BE2C (cell line): ENCODE data around the gene NUMBL.

Experiments used
- DNase-seq: peaks from one replicate; pipeline ENCODE4 v3.0.0-alpha.2; 2020
- H3K27me3 ChIP-seq: fragments of 250-450 bp; sonication (Bioruptor Pico); 2 replicates; pipeline ENCODE4 v1.5.1; 2020; ENCODE audit warnings: mild to moderate bottlenecking
- H3K36me3 ChIP-seq: fragments of 250-450 bp; sonication (Bioruptor Pico); 2 replicates; pipeline ENCODE4 v1.5.1; 2020; ENCODE audit warnings: mild to moderate bottlenecking
- H3K4me1 ChIP-seq: fragments of 250-450 bp; sonication (Bioruptor Pico); 2 replicates; pipeline ENCODE4 v1.5.1; 2020
- H3K4me3 ChIP-seq: 2 replicates; pipeline ENCODE4 v1.5.1; 2011; ENCODE audit warnings: low read depth, low read length
- H3K9me3 ChIP-seq: fragments of 250-450 bp; sonication (Bioruptor Pico); 2 replicates; pipeline ENCODE4 v1.5.1; 2020
- TF ChIP-seq, protein P1 (sequence below): IDR thresholded peaks from 2 replicates; pipeline ENCODE4 v1.5.1; 2012; ENCODE audit warnings: mild to moderate bottlenecking, low read depth, low read length

NUMBL gene

DNA sequence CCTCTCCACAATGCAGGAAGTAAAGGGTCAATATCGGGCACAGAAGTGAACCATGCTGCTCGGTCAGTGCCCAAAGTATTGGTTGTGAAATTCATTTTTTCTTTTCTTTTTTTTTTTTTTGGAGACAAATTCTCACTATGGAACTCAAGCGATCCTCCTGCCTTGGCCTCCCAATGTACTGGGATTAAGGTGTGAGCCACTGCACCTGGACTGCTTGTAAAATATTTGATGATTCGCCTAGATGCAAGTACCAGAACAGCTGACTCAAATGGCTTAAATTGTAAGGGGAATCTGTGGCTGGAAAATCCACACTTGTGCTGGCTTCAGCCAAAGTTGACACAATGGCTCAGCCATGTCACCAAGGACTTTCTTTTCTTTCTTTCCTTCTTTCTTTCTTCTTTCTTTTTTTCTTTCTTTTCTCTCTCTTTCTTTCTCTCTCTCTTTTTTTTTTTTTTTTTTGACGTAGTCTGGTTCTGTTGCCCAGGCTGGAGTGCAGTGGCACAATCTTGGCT is 43.7 kb downstream of the NUMBL start:
- no peaks in the 10 kb centered on the region for H3K9me3 ChIP-seq
- no peaks in the 10 kb centered on the region for H3K4me1 ChIP-seq
- H3K36me3 ChIP-seq: no peaks in the 10 kb centered on the region
- TF ChIP-seq, protein P1, sequence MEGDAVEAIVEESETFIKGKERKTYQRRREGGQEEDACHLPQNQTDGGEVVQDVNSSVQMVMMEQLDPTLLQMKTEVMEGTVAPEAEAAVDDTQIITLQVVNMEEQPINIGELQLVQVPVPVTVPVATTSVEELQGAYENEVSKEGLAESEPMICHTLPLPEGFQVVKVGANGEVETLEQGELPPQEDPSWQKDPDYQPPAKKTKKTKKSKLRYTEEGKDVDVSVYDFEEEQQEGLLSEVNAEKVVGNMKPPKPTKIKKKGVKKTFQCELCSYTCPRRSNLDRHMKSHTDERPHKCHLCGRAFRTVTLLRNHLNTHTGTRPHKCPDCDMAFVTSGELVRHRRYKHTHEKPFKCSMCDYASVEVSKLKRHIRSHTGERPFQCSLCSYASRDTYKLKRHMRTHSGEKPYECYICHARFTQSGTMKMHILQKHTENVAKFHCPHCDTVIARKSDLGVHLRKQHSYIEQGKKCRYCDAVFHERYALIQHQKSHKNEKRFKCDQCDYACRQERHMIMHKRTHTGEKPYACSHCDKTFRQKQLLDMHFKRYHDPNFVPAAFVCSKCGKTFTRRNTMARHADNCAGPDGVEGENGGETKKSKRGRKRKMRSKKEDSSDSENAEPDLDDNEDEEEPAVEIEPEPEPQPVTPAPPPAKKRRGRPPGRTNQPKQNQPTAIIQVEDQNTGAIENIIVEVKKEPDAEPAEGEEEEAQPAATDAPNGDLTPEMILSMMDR: no peak
- H3K4me3 ChIP-seq: no peak overlapping the region
- DNase-seq: no peak
- H3K27me3 ChIP-seq: no peaks in the 10 kb centered on the region

DNA sequence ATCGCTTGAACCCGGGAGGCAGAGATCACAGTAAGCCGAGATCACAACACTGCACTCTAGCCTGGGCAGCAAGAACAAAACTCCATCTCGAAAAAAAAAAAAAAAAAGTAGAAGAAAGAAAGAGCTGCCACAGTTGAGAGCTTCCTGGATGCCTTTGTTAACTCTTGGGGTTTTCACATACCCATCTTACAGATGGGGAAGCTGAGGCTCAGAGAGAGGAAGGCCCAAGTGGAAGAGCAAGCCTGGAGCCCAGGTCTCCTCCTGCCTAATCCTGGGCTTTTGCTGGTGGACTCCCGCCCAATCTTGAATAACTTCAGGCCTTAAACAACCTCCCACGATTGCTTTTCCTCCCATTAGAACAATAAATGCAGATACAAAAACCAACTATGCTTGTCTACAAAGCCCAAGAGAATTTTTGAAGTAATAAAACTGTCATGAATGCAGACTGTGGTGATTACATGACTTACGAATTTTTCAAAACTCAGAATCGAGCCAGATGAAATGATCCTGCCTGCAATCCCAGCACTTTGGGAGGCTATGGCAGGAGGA is 47.6 kb downstream of the NUMBL start:
- no peak for DNase-seq
- Histone ChIP-seq H3K4me3 (no peak overlapping the region), H3K36me3 (no peaks in the 10 kb centered on the region), H3K4me1 (no peaks in the 10 kb centered on the region), H3K27me3 (no peaks in the 10 kb centered on the region), H3K9me3 (no peaks in the 10 kb centered on the region)
- TF ChIP-seq, protein P1: no peak

DNA sequence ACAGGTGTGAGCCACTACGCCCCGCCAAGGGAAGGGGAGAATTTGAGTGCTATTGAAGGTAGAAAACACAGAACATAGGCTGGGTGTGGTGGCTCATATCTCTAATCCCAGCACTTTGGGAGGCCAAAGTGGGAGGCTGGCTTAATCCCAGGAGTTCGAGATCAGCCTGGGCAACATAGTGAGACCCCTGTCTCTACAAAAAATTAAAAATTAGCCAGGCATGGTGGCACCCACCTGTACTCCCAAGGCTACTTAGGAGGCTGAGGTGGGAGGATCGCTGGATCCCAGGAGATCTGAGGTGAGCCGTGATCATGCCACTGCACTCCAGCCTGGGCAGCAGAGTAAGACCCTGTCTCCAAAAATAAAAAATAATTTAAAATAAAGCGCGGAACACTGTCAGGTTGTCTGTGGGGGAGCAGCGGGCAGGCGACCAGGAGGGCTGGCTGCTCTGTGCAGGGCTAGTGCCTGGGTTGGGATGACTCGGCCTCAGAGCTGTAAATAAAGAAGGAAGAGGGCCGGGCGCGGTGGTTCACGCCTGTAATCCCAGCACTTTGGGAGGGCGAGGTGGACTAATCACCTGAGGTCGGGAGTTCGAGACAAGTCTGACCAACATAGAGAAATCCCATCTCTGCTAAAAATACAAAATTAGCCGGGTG is 48.3 kb downstream of the NUMBL start:
- Histone ChIP-seq H3K4me1 (no peaks in the 10 kb centered on the region), H3K9me3 (no peaks in the 10 kb centered on the region), H3K36me3 (no peaks in the 10 kb centered on the region), H3K4me3 (no peak overlapping the region), H3K27me3 (no peaks in the 10 kb centered on the region)
- DNase-seq: no peak
- TF ChIP-seq, protein P1: no peak

DNA sequence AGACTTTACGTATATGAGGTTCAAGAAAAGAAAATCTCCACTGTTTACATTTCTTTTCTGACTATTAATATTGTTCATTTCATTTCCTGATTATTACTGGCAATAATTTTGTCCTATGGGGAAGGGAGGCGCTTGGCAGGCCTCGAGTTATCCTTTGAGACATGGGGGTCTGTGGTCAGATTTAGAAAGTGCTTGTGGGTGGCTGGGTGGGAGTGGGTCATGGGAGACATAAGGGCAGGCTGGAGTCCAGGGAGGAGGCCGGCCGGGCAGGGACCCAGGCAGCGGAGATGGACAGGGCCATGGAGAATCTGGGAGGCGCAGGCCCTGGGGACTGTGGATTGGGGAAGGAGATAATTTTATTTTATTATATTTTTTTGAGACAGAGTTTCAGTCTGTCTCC is 49.2 kb downstream of the NUMBL start:
- H3K4me1 ChIP-seq: no peaks in the 10 kb centered on the region
- TF ChIP-seq, protein P1: no peak
- DNase-seq: no peak
- H3K27me3 ChIP-seq: no peaks in the 10 kb centered on the region
- no peak overlapping the region for H3K4me3 ChIP-seq
- no peaks in the 10 kb centered on the region for H3K36me3 ChIP-seq
- H3K9me3 ChIP-seq: no peaks in the 10 kb centered on the region

DNA sequence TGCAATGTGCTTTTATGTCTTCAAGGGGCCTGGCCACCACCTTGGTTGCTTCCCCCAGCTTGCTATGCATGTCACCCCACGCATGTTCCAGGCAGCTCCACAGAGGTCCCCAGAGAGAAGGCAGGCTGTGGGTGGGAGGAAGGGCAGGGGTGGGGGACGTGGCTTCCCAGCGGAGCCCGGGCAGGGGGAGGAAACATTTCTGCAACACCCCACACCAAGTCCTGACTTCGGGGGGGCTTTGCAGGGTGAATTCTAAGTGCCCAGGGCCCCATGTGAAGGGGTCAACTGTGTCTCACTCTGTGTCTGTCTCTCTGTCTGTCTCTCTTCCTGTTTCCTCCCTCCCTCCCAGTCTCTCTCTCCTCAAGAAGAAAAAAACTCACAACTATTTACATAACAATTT is 49.7 kb downstream of the NUMBL start:
- Histone ChIP-seq H3K4me1 (no peaks in the 10 kb centered on the region), H3K27me3 (no peaks in the 10 kb centered on the region), H3K36me3 (no peaks in the 10 kb centered on the region), H3K4me3 (no peak overlapping the region), H3K9me3 (no peaks in the 10 kb centered on the region)
- no peak for DNase-seq
- TF ChIP-seq, protein P1: no peak

DNA sequence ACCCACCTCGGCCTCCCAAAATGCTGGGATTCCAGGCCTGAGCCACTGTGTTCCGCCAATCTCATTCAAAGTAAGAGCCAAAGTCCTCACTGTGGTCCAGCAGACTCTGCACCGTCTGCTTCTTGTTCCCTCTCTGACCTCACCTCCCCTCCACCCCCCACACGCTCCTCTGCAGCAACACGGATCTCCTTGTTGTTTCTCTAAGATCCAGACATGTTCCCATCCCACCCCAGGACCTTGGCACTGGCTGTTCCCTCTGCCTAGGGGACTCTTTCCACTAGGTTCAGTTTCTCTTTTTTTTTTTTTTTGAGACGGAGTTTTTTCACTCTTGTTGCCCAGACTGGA is 50.8 kb downstream of the NUMBL start:
- no peaks in the 10 kb centered on the region for H3K36me3 ChIP-seq
- no peak overlapping the region for H3K4me3 ChIP-seq
- H3K4me1 ChIP-seq: no peaks in the 10 kb centered on the region
- no peak for DNase-seq
- no peaks in the 10 kb centered on the region for H3K9me3 ChIP-seq
- TF ChIP-seq, protein P1: no peak
- H3K27me3 ChIP-seq: no peaks in the 10 kb centered on the region
